NT2/D1 (cell line): ENCODE measurements around the gene TTLL12.

Experiments used
- SUZ12 ChIP-seq: IDR thresholded peaks from 2 replicates; pipeline ENCODE4 v1.6.1; 2011; ENCODE audit not compliant: insufficient read length, insufficient read depth; ENCODE audit errors: extremely low read depth
- YY1 ChIP-seq: IDR thresholded peaks from 2 replicates; pipeline ENCODE4 v1.6.1; 2011; ENCODE audit not compliant: insufficient read length, insufficient read depth

DNA sequence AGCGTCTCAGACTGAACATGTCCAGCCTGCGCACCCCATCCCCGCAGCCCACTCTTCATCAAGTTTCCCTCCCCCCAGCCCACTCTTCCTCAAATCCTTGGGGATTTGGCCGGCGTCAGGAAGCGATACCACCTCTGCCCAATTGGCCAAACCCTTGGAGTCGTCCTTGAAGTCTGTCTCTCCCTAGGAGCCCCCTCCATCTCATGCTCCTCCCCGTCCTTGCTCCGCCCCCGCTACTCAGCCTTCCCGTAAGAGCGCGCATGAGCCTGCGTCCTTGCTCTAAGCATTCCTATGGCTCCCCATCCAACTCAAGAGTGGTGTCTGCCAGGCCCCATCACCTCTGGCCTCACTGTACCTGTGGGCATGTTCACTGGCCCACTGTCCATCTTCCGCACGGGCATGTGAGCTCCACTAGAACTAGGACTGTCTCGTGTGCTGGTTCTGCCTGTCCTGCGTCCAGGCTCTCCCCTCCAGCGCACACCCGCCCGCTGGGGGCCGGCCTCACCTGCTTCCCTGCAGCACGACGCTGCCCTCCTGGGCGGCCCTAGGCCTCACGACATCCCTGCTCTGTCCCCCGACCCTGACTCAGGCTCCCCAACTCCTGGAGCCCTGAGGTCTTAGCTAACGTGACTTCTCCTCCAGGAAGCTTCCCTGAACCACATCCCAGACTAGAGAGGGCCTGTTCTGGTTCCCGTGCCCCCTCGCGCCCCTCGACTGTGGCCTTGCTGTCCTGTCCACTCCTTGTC is 30.5 kb upstream of the TTLL12 start:
- TF ChIP-seq SUZ12 (no peak), YY1 (no peak)
